Right lobe of liver (tissue), 4 donors: Measurements from ENCODE around the gene ALG12.

Experiments used
- CTCF ChIP-seq, 4 donors: fragments of 200-600 bp in 3 of 4; fragments of 450-650 bp in 1 of 4; IDR thresholded peaks; one replicate each; pipeline versions ENCODE4 v1.5.1 to v1.8.0; 2016 to 2022; ENCODE audit warnings: antibody characterized with exemption in 4 of 4, mild to moderate bottlenecking in 2 of 4
- POLR2A ChIP-seq: fragments of 450-650 bp; IDR thresholded peaks from one replicate; pipeline ENCODE4 v1.6.1; 2017; ENCODE audit warnings: antibody characterized with exemption, mild to moderate bottlenecking
- donor health status: DM: no; HTN: no; CAD: no.
- donor health status: DM: no; HTN: no; CAD: no.
- donor health status: DM: no; HTN: yes; CAD: no.

DNA sequence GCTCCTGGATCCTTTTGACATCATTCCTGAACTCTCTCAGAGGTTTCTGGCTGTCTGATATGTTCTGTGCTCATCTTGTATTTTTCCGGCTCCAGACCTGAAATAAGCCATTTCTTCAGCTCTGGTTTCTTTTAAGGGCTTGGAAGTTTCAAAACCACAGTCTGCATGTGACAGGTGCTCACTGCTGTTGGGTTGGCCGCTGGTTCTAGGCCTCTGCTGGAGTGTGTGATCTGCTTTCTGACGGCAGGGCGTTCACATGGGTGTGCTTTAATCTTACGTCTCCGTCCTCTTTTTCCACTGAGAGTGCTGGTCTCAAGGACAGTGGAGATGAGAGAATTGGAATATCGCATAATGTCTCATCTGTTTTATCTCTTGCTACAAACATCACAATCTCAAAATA lies 54.3 kb downstream of the ALG12 start:
- TF ChIP-seq CTCF (IDR thresholded peaks at IDR 0.05): no peak
- TF ChIP-seq POLR2A: no peak
